Measurements from ENCODE around the gene PTPRO.

The PTPRO gene

DNA sequence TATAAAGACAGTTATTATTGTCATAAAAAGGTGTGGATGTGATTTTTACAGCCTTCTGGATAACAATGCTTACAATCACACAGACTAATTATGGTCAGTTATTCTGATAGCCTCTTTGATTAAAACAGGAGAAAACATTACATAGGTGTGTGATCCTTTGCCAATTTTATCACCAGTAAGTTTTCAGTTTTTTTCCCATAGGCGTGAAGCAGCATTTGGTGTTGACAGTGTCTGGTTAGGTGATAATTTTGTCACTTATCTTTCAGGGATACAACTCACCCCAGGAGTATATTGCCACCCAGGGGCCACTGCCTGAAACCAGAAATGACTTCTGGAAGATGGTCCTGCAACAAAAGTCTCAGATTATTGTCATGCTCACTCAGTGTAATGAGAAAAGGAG lies 258.1 kb downstream of the PTPRO start:
- H4K20me1 ChIP-seq (ENCODE audit: low read depth, low read length), result no peaks in the 10 kb centered on the region
- no peak overlapping the region for H3K4me2 ChIP-seq (ENCODE audit: low read depth, low read length, poor library complexity, severe bottlenecking)
- no peak overlapping the region for H2AFZ ChIP-seq (ENCODE audit: low read depth, low read length, severe bottlenecking)
- H3K9ac ChIP-seq (ENCODE audit: low read length), result no peak overlapping the region
- H3K27ac ChIP-seq (ENCODE audit: low read depth, low read length), result no peak overlapping the region
- H3K27me3 ChIP-seq (ENCODE audit: low read length), result no peaks in the 10 kb centered on the region
- H3K9me3 ChIP-seq (ENCODE audit: insufficient read depth, low read length), result no peaks in the 10 kb centered on the region
- H3F3A ChIP-seq (ENCODE audit: insufficient read depth), result no peaks in the 10 kb centered on the region
- no peak overlapping the region for H3K4me3 ChIP-seq (ENCODE audit: insufficient read depth, low read length, poor library complexity, severe bottlenecking)
- no peak for TF ChIP-seq EZH2phosphoT487 (conservative IDR thresholded peaks at IDR 0.05; ENCODE audit: low read length)
- TF ChIP-seq, protein P1, sequence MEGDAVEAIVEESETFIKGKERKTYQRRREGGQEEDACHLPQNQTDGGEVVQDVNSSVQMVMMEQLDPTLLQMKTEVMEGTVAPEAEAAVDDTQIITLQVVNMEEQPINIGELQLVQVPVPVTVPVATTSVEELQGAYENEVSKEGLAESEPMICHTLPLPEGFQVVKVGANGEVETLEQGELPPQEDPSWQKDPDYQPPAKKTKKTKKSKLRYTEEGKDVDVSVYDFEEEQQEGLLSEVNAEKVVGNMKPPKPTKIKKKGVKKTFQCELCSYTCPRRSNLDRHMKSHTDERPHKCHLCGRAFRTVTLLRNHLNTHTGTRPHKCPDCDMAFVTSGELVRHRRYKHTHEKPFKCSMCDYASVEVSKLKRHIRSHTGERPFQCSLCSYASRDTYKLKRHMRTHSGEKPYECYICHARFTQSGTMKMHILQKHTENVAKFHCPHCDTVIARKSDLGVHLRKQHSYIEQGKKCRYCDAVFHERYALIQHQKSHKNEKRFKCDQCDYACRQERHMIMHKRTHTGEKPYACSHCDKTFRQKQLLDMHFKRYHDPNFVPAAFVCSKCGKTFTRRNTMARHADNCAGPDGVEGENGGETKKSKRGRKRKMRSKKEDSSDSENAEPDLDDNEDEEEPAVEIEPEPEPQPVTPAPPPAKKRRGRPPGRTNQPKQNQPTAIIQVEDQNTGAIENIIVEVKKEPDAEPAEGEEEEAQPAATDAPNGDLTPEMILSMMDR (IDR thresholded peaks at IDR 0.05; ENCODE audit: insufficient read depth, low read length, poor library complexity, severe bottlenecking), result no peak
- H3K9me2 ChIP-seq (replicated peaks; ENCODE audit: insufficient read depth, low read length), result no peaks in the 10 kb centered on the region
- H3K79me2 ChIP-seq (ENCODE audit: insufficient read depth, low read length), result no peaks in the 10 kb centered on the region
- no peaks in the 10 kb centered on the region for H3K36me3 ChIP-seq (ENCODE audit: low read length)

DNA sequence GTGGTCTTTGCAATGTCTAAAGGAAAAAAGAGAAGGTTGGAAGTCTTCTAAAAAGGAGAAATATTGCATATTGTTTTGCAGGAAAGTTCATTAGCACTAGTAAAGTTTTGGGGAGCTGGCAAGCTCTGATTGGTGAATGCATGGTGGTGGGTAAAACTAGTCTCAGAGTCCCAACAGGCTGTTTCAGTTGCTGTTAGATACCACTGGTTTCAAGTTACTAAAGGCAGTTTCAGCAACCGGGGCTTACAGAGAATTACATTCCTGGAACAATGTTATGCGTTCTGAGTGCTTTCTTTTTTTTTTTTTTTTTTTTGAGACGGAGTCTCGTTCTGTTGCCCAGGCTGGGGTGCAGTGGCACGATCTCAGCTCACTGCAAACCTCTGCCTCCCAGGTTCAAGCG lies 258.7 kb downstream of the PTPRO start:
- no peak overlapping the region for H3K4me2 ChIP-seq (ENCODE audit: low read depth, low read length, poor library complexity, severe bottlenecking)
- no peak overlapping the region for H3K9ac ChIP-seq (ENCODE audit: low read length)
- no peaks in the 10 kb centered on the region for H3K36me3 ChIP-seq (ENCODE audit: low read length)
- H4K20me1 ChIP-seq (ENCODE audit: low read depth, low read length), result no peaks in the 10 kb centered on the region
- TF ChIP-seq, protein P1 (IDR thresholded peaks at IDR 0.05; ENCODE audit: insufficient read depth, low read length, poor library complexity, severe bottlenecking), result no peak
- TF ChIP-seq EZH2phosphoT487 (conservative IDR thresholded peaks at IDR 0.05; ENCODE audit: low read length), result no peak
- no peaks in the 10 kb centered on the region for H3K9me2 ChIP-seq (replicated peaks; ENCODE audit: insufficient read depth, low read length)
- no peak overlapping the region for H3K4me3 ChIP-seq (ENCODE audit: insufficient read depth, low read length, poor library complexity, severe bottlenecking)
- H3K27me3 ChIP-seq (ENCODE audit: low read length), result no peaks in the 10 kb centered on the region
- H3K27ac ChIP-seq (ENCODE audit: low read depth, low read length), result no peak overlapping the region
- H3F3A ChIP-seq (ENCODE audit: insufficient read depth), result no peaks in the 10 kb centered on the region
- no peaks in the 10 kb centered on the region for H3K9me3 ChIP-seq (ENCODE audit: insufficient read depth, low read length)
- no peaks in the 10 kb centered on the region for H3K79me2 ChIP-seq (ENCODE audit: insufficient read depth, low read length)
- H2AFZ ChIP-seq (ENCODE audit: low read depth, low read length, severe bottlenecking), result no peak overlapping the region

DNA sequence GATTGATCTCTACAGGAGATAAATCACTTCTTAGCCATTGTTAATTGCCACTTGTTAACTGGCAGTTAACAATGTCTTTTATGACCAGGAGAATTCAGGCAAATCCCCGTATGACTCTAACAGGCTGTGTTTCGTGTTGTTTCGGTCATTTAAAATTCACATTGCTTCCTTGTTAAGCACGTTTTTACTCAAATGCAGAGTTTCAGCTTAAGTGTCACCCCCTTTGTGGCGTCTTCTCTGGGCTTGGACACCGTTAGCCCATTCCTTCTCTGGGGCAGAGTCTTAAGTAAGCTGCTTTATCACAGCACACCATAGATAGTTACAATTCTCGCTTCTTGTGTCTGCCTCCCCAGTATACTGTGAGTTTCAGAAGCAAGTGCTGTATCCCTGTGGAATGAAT lies 261.5 kb downstream of the PTPRO start:
- TF ChIP-seq, protein P1 (IDR thresholded peaks at IDR 0.05; ENCODE audit: insufficient read depth, low read length, poor library complexity, severe bottlenecking), result no peak
- TF ChIP-seq EZH2phosphoT487 (conservative IDR thresholded peaks at IDR 0.05; ENCODE audit: low read length), result no peak
- Histone ChIP-seq H3K79me2 (ENCODE audit: insufficient read depth, low read length) (no peaks in the 10 kb centered on the region), H3K9me3 (ENCODE audit: insufficient read depth, low read length) (no peaks in the 10 kb centered on the region), H3K4me3 (ENCODE audit: insufficient read depth, low read length, poor library complexity, severe bottlenecking) (no peak overlapping the region), H4K20me1 (ENCODE audit: low read depth, low read length) (no peaks in the 10 kb centered on the region), H3K36me3 (ENCODE audit: low read length) (no peaks in the 10 kb centered on the region), H3F3A (ENCODE audit: insufficient read depth) (no peaks in the 10 kb centered on the region), H3K27me3 (ENCODE audit: low read length) (no peaks in the 10 kb centered on the region), H3K27ac (ENCODE audit: low read depth, low read length) (no peak overlapping the region), H2AFZ (ENCODE audit: low read depth, low read length, severe bottlenecking) (no peak overlapping the region), H3K9ac (ENCODE audit: low read length) (no peak overlapping the region), H3K9me2 (replicated peaks; ENCODE audit: insufficient read depth, low read length) (no peaks in the 10 kb centered on the region), H3K4me2 (ENCODE audit: low read depth, low read length, poor library complexity, severe bottlenecking) (no peak overlapping the region)
